ENCODE results near the gene B4GALT5. TPM values are rescaled to one million over a fixed set of nuclear protein-coding genes. Genes with fewer than 3 reads are reported as not detected.

The B4GALT5 gene
- total RNA-seq, 1 donor from 2014 or later: 21.3 TPM

- DNase-seq: no peak
Measured at GRCh38 chr20:49700411-49701185, 13.1 kb downstream of the B4GALT5 start.

- DNase-seq: no peak
Measured at GRCh38 chr20:49699200-49699992, 14.3 kb downstream of the B4GALT5 start.

- no peak for DNase-seq
Measured at GRCh38 chr20:49698477-49698876, 15.2 kb downstream of the B4GALT5 start.

GRCh38 chr20:49697071-49697470 is 16.6 kb downstream of the B4GALT5 start:
- no peak for DNase-seq

- DNase-seq: no peak
Measured at GRCh38 chr20:49696594-49696993, 17.1 kb downstream of the B4GALT5 start.

GRCh38 chr20:49695830-49696229 is 17.8 kb downstream of the B4GALT5 start:
- DNase-seq: no peak

GRCh38 chr20:49694450-49695071 is 19.1 kb downstream of the B4GALT5 start:
- no peak for DNase-seq

- no peak for DNase-seq
Measured at GRCh38 chr20:49693435-49694171, 20.1 kb downstream of the B4GALT5 start.

GRCh38 chr20:49692941-49693340 is 20.7 kb downstream of the B4GALT5 start:
- no peak for DNase-seq

- DNase-seq: no peak
Measured at GRCh38 chr20:49691818-49692568, 21.7 kb downstream of the B4GALT5 start.

GRCh38 chr20:49690899-49691620 is 22.6 kb downstream of the B4GALT5 start:
- DNase-seq: no peak

- DNase-seq: no peak
Measured at GRCh38 chr20:49687595-49688567, 25.8 kb downstream of the B4GALT5 start.

- DNase-seq: no peak
Measured at GRCh38 chr20:49685809-49686208, 27.9 kb downstream of the B4GALT5 start.

GRCh38 chr20:49685161-49685601 is 28.5 kb downstream of the B4GALT5 start:
- no peak for DNase-seq

GRCh38 chr20:49684335-49684997 is 29.2 kb downstream of the B4GALT5 start:
- DNase-seq: no peak

- no peak for DNase-seq
Measured at GRCh38 chr20:49682798-49683197, 30.9 kb downstream of the B4GALT5 start.

GRCh38 chr20:49682278-49682677 is 31.4 kb downstream of the B4GALT5 start:
- no peak for DNase-seq

- DNase-seq: no peak
Measured at GRCh38 chr20:49681850-49682216, 31.8 kb downstream of the B4GALT5 start.

- no peak for DNase-seq
Measured at GRCh38 chr20:49680484-49680883, 33.2 kb downstream of the B4GALT5 start.
